K562 (cell line): ENCODE data around the gene AMOTL1. TPM values are rescaled to one million over a fixed set of nuclear protein-coding genes. Genes with fewer than 3 reads are reported as not detected.

Experiments
- ATAC-seq: fragments of 200-7000 bp; cut with Tn5 transposase; 3 replicates; pipeline ENCODE4 v1.9.1; 2020; ENCODE audit warnings: moderate library complexity
- BruUV-seq: library from RNA; stranded (reverse); fragments of 400-500 nt; replicated peaks from 2 replicates; lab custom pipeline; 2021; lab: Mats Ljungman, UMichigan
- CTCF ChIA-PET: fragments of 300-600 bp; formaldehyde crosslinking; extraction: SDS; loops from one replicate; lab custom pipeline; 2021; ENCODE audit warnings: low intra/inter-chr PET ratio; lab: Yijun Ruan, JAX
- POLR2A ChIA-PET: fragments of 300-600, 350-650 bp; sonication (Branson Sonifier 250); formaldehyde crosslinking; extraction: SDS; loops from one replicate; lab custom pipeline; 2021; ENCODE audit warnings: antibody characterized with exemption, inconsistent platforms; lab: Yijun Ruan, JAX
- DNase-seq, 4 experiments: peaks; one replicate each; pipeline versions ENCODE4 v3.0.0 to v3.0.0-alpha.2; 2011 to 2018; ENCODE audit warnings: low spot score in 3 of 4, mixed read lengths in 3 of 4; ENCODE audit errors: extremely low read depth in 1 of 4
- FAIRE-seq: peaks from 2 replicates; lab custom pipeline; 2011; peaks lifted over from hg19 to GRCh38; lab: Jason Lieb, UNC
- H2AFZ ChIP-seq: 2 replicates; pipeline ENCODE4 v1.6.0; 2011; ENCODE audit warnings: low read depth, low read length, control low read depth, inconsistent platforms
- H3K27ac ChIP-seq: fragments of 200-600 bp; 3 replicates; pipeline ENCODE4 v1.8.0; 2011; ENCODE audit warnings: low read depth, mild to moderate bottlenecking, control low read depth, inconsistent platforms, low read length, moderate library complexity, mixed read lengths; ENCODE audit errors: extremely low read depth
- H3K27me3 ChIP-seq, 2 experiments: fragments of 300-600 bp in 1 of 2; 2 replicates in 1 of 2; 3 replicates in 1 of 2; pipeline versions ENCODE4 v1.6.0 to v1.8.0; 2011; ENCODE audit warnings: inconsistent platforms in 2 of 2, low read length in 2 of 2, mild to moderate bottlenecking in 1 of 2, mixed read lengths in 1 of 2, moderate library complexity in 1 of 2; ENCODE audit not compliant: control insufficient read depth in 2 of 2, insufficient read depth in 2 of 2
- H3K36me3 ChIP-seq: fragments of 300-600 bp; 3 replicates; pipeline ENCODE4 v1.8.0; 2011; ENCODE audit warnings: mild to moderate bottlenecking, low read length, inconsistent platforms; ENCODE audit not compliant: control insufficient read depth, insufficient read depth
- H3K4me1 ChIP-seq, 2 experiments: fragments of 200-600 bp in 1 of 2; replicated peaks in 1 of 2; 2 replicates in 1 of 2; 3 replicates in 1 of 2; pipeline versions ENCODE4 v1.5.1 to v1.8.0; 2011; ENCODE audit warnings: inconsistent platforms in 2 of 2, low read length in 2 of 2, mild to moderate bottlenecking in 1 of 2, mixed read lengths in 1 of 2, moderate library complexity in 1 of 2; ENCODE audit not compliant: control insufficient read depth in 2 of 2, insufficient read depth in 2 of 2
- H3K4me2 ChIP-seq: 2 replicates; pipeline ENCODE4 v1.6.1; 2011; ENCODE audit warnings: low read length, control low read depth, inconsistent platforms, mixed read lengths; ENCODE audit not compliant: insufficient read depth
- H3K4me3 ChIP-seq: fragments of 200-600 bp; sonication (generic), shearing (Covaris generic); 2 replicates; pipeline ENCODE4 v1.5.1; 2016; ENCODE audit warnings: control low read depth, inconsistent platforms
- H3K79me2 ChIP-seq: fragments of 200-600 bp; 3 replicates; pipeline ENCODE4 v1.8.0; 2011; ENCODE audit warnings: low read length, inconsistent platforms; ENCODE audit not compliant: control insufficient read depth, insufficient read depth
- H3K9ac ChIP-seq, 2 experiments: 2 replicates each; pipeline versions ENCODE4 v1.6.0 to v1.6.1; 2011; ENCODE audit warnings: low read depth in 2 of 2, low read length in 2 of 2, control low read depth in 1 of 2, inconsistent platforms in 1 of 2, mild to moderate bottlenecking in 1 of 2, mixed read lengths in 1 of 2; ENCODE audit not compliant: insufficient read depth in 1 of 2
- H3K9me1 ChIP-seq: one replicate; pipeline ENCODE4 v1.6.0; 2011; ENCODE audit warnings: inconsistent platforms, mild to moderate bottlenecking, low read length, moderate library complexity; ENCODE audit not compliant: control insufficient read depth, insufficient read depth
- H3K9me3 ChIP-seq: replicated peaks from 2 replicates; pipeline ENCODE4 v1.5.1; 2011; ENCODE audit warnings: low read depth, low read length, inconsistent platforms; ENCODE audit not compliant: control insufficient read depth, insufficient read depth
- H4K20me1 ChIP-seq: replicated peaks from 2 replicates; pipeline ENCODE4 v1.6.1; 2011; ENCODE audit warnings: low read length, inconsistent platforms, mixed read lengths; ENCODE audit not compliant: control insufficient read depth, insufficient read depth
- BDP1 ChIP-seq: IDR thresholded peaks from 3 replicates; pipeline ENCODE4 v1.6.1; 2011; ENCODE audit not compliant: insufficient read length, insufficient read depth
- CBFA2T3 ChIP-seq: fragments of 450-650 bp; IDR thresholded peaks from 2 replicates; pipeline ENCODE4 v1.6.1; 2017
- EGR1 ChIP-seq: fragments of 450-650 bp; conservative IDR thresholded peaks from 2 replicates; pipeline ENCODE4 v1.6.1; 2017; ENCODE audit warnings: mild to moderate bottlenecking
- ILF3 ChIP-seq: fragments of 450-650 bp; IDR thresholded peaks from 2 replicates; pipeline ENCODE4 v1.6.1; 2018; ENCODE audit warnings: antibody characterized with exemption, mild to moderate bottlenecking, moderate library complexity, borderline replicate concordance
- LARP7 ChIP-seq: fragments of 450-650 bp; IDR thresholded peaks from 2 replicates; pipeline ENCODE4 v1.6.1; 2016
- LEF1 ChIP-seq: fragments of 450-650 bp; IDR thresholded peaks from 2 replicates; pipeline ENCODE4 v1.6.1; 2016; ENCODE audit warnings: mild to moderate bottlenecking
- POLR2A ChIP-seq: fragments of 450-650 bp; conservative IDR thresholded peaks from 2 replicates; pipeline ENCODE4 v1.6.1; 2016
- TFE3 ChIP-seq: fragments of 450-650 bp; formaldehyde crosslinking; IDR thresholded peaks from 2 replicates; pipeline ENCODE4 v1.4.0; 2020; ENCODE audit warnings: mild to moderate bottlenecking, mixed read lengths
- TOE1 ChIP-seq, 2 experiments: fragments of 450-650 bp in 1 of 2; sonication (generic) in 1 of 2; formaldehyde crosslinking in 1 of 2; IDR thresholded peaks; 2 replicates each; pipeline versions ENCODE4 v1.7.1 to v1.8.0; 2016 to 2022; ENCODE audit warnings: borderline replicate concordance in 2 of 2, mild to moderate bottlenecking in 2 of 2, antibody characterized with exemption in 1 of 2, inconsistent platforms in 1 of 2, low read depth in 1 of 2, missing genetic modification reagents in 1 of 2, moderate library complexity in 1 of 2
- TSHZ1 ChIP-seq: fragments of 250-450 bp; sonication (Bioruptor Pico); IDR thresholded peaks from 2 replicates; pipeline ENCODE4 v1.4.0; 2020; ENCODE audit warnings: mild to moderate bottlenecking, moderate library complexity
- ZBTB43 ChIP-seq: sonication (generic); formaldehyde crosslinking; IDR thresholded peaks from 2 replicates; pipeline ENCODE4 v1.8.0; 2023; ENCODE audit warnings: mild to moderate bottlenecking, missing genetic modification reagents
- ZNF23 ChIP-seq: fragments of 250-450 bp; sonication (Bioruptor Pico); IDR thresholded peaks from 2 replicates; pipeline ENCODE4 v1.4.0; 2020; ENCODE audit warnings: mild to moderate bottlenecking
- ZNF347 ChIP-seq: fragments of 450-650 bp; formaldehyde crosslinking; IDR thresholded peaks from 2 replicates; pipeline ENCODE4 v1.4.0; 2020; ENCODE audit warnings: low read depth, mild to moderate bottlenecking, moderate library complexity
- ZNF507 ChIP-seq: conservative IDR thresholded peaks from 2 replicates; pipeline ENCODE4 v1.6.1; 2017; ENCODE audit warnings: missing genetic modification characterization, missing compliant biosample characterization
- ZNF75A ChIP-seq: fragments of 450-650 bp; formaldehyde crosslinking; IDR thresholded peaks from 2 replicates; pipeline ENCODE4 v1.4.0; 2020; ENCODE audit warnings: mild to moderate bottlenecking
- ZNF830 ChIP-seq: fragments of 250-450 bp; sonication (Bioruptor Pico); IDR thresholded peaks from 2 replicates; pipeline ENCODE4 v1.5.0; 2021; ENCODE audit warnings: mild to moderate bottlenecking
- WGBS: fragments of 100-300 bp; shearing (Covaris generic); methylation state at CpG from one replicate; pipeline ENCODE4 v1.1.6; 2016; ENCODE audit warnings: low coverage, mixed read lengths; ENCODE audit not compliant: insufficient coverage; ENCODE audit errors: missing lambda C conversion rate; 5-methylcytosine and 5-hydroxymethylcytosine counted together
- in situ Hi-C: fragments of 300-500 bp; cut with MboI; formaldehyde crosslinking; loops from 4 replicates; pipeline ENCODE4 v1.15.0; 2018; ENCODE audit warnings: inconsistent platforms, mixed read lengths
- intact Hi-C: fragments of 100-400 bp; cut with micrococcal nuclease; formaldehyde crosslinking; loops from 2 replicates; pipeline ENCODE4 v1.14.2; 2022
- polyA plus RNA-seq, 8 experiments: library from polyadenylated mRNA; depleted of rRNA in 4 of 8; stranded (reverse) in 5 of 8; unstranded in 3 of 8; fragments of >200 nt; fragmentation: Nextera tagmentation in 2 of 8; fragmentation: Illumina TruSeq in 1 of 8; extraction: Ambion mirVana in 2 of 8; extraction: Trizol in 1 of 8; gene quantifications; 2 replicates each; pipeline versions ENCODE4 v1.2.1 to v1.2.3, GENCODE V29; 2011 to 2014; ENCODE audit warnings: inconsistent platforms in 1 of 8, missing spikeins in 1 of 8
- total RNA-seq, 7 experiments: library from RNA; depleted of rRNA in 6 of 7; stranded (reverse); fragments of >200 nt in 6 of 7; fragmentation: Illumina TruSeq in 2 of 7; extraction: Trizol in 2 of 7; gene quantifications; 2 replicates each; pipeline versions ENCODE4 v1.2.1 to v1.2.3, GENCODE V29; 2011 to 2021; ENCODE audit warnings: low replicate concordance in 1 of 7

The AMOTL1 gene
- total and polyA plus RNA-seq, 9 of the 15 experiments (the other 6 are each of a cell fraction or from before 2014, with no cell fraction given), result 4.0 to 35.4 (median 14.0) TPM

- no peak for TF ChIP-seq ILF3
- no peak for TF ChIP-seq EGR1
- no peak for TF ChIP-seq BDP1
- TF ChIP-seq ZNF23 (CRISPR knock-in tag), result no peak
- no peak for TF ChIP-seq POLR2A
- TF ChIP-seq LEF1, result no peak
- no peak for TF ChIP-seq ZNF347 (CRISPR knock-in tag)
These were observed 24.3 kb downstream of the AMOTL1 start (continued) for GRCh38 chr11:94792451-94792850.

GRCh38 chr11:94793002-94793401 is 24.8 kb downstream of the AMOTL1 start:
- Histone ChIP-seq H3K79me2 (peaks cover 91% of the 10 kb centered on the region), H3K27me3 (no peaks in the 10 kb centered on the region), H3K4me3 (no peak overlapping the region), H3K4me1 (peaks cover 0 to 49% of the 10 kb centered on the region in 2 experiments; a peak in 3 of 5 replicates), H3K4me2 (no peak overlapping the region), H3K36me3 (peaks cover 11% of the 10 kb centered on the region; the same call in 2 of the 3 replicates), H3K9me1 (no peaks in the 10 kb centered on the region), H2AFZ (no peak overlapping the region), H3K9me3 (no peaks in the 10 kb centered on the region), H3K27ac (no peak overlapping the region), H4K20me1 (no peaks in the 10 kb centered on the region; the same call in 1 of the 2 replicates), H3K9ac (no peak overlapping the region)
- in situ Hi-C loops (no loop called here), intact Hi-C loops (no loop called here)
- ATAC-seq (no peak), FAIRE-seq (no peak), DNase-seq (no peak)
- ChIA-PET POLR2A (interaction anchor here (0.5 kb wide), 1 partner anchor 486 kb away, joined by 3 read pairs; no protein-coding TSS in a partner anchor), CTCF (no interaction called here)
- 24% methylated on average over 2 of the region's 2 CpGs for WGBS
- BruUV-seq, result no TSS peak
- no peak for TF ChIP-seq ZBTB43 (CRISPR knock-in tag)
- TF ChIP-seq LARP7, result no peak
- TF ChIP-seq ZNF75A (CRISPR knock-in tag), result no peak
- TF ChIP-seq TSHZ1 (CRISPR knock-in tag), result no peak
- no peak for TF ChIP-seq ZNF507 (tag)
- peak; percentile 32; the same call in 1 of the 2 replicates for TF ChIP-seq TOE1 (IDR thresholded peaks at IDR 0.05; ENCODE audit: borderline replicate concordance)
- no peak for TF ChIP-seq TOE1 (CRISPR knock-in tag; IDR thresholded peaks at IDR 0.05; ENCODE audit: borderline replicate concordance, low read depth)
- no peak for TF ChIP-seq ZNF23 (CRISPR knock-in tag)
- TF ChIP-seq TFE3 (CRISPR knock-in tag), result peak; percentile 92
- TF ChIP-seq CBFA2T3, result no peak
- no peak for TF ChIP-seq ZNF830
